GM12878 (cell line): ENCODE measurements around the gene ANKRD13B. TPM values are rescaled to one million over a fixed set of nuclear protein-coding genes. Genes with fewer than 3 reads are reported as not detected.

Source experiments
- ATAC-seq: fragments of 200-7000 bp; cut with Tn5 transposase; 3 replicates; pipeline ENCODE4 v1.9.1; 2020; ENCODE audit warnings: mild to moderate bottlenecking, moderate library complexity
- BruUV-seq: library from RNA; stranded (reverse); fragments of 400-500 nt; replicated peaks from 2 replicates; lab custom pipeline; 2021; lab: Mats Ljungman, UMichigan
- CTCF ChIA-PET: fragments of 300-600 bp; sonication (Branson Sonifier 250); formaldehyde crosslinking; extraction: SDS; loops from one replicate; lab custom pipeline; 2021; ENCODE audit warnings: inconsistent platforms; lab: Yijun Ruan, JAX
- POLR2A ChIA-PET: fragments of 350-600 bp; formaldehyde crosslinking; extraction: SDS; loops from one replicate; lab custom pipeline; 2021; ENCODE audit warnings: inconsistent platforms; lab: Charles Lee
- RAD21 ChIA-PET: fragments of 300-600 bp; sonication (Branson Sonifier 250); formaldehyde crosslinking; loops from one replicate; lab custom pipeline; 2023; ENCODE audit warnings: antibody characterized with exemption; ENCODE audit not compliant: unreplicated experiment; lab: Charles Lee
- SMC1A ChIA-PET: fragments of 300-600 bp; sonication (Branson Sonifier 250); formaldehyde crosslinking; loops from one replicate; lab custom pipeline; 2023; ENCODE audit not compliant: unreplicated experiment, uncharacterized antibody; lab: Charles Lee
- DNase-seq: peaks from one replicate; pipeline ENCODE4 v3.0.0-alpha.2; 2011; ENCODE audit warnings: low read depth, low spot score
- FAIRE-seq: peaks from 3 replicates; lab custom pipeline; 2011; peaks lifted over from hg19 to GRCh38; lab: Jason Lieb, UNC
- H2AFZ ChIP-seq: 2 replicates; pipeline ENCODE4 v1.6.0; 2011; ENCODE audit warnings: low read depth, low read length, control low read depth; ENCODE audit not compliant: control insufficient read depth
- H3K27ac ChIP-seq: 2 replicates; pipeline ENCODE4 v1.5.1; 2011; ENCODE audit warnings: control low read depth; ENCODE audit not compliant: control insufficient read depth, insufficient read depth
- H3K27me3 ChIP-seq, 2 experiments: replicated peaks in 1 of 2; 2 replicates each; pipeline versions ENCODE4 v1.6.0 to v1.6.1; 2011; ENCODE audit warnings: low read length in 1 of 2; ENCODE audit not compliant: control insufficient read depth in 2 of 2, insufficient read depth in 2 of 2
- H3K36me3 ChIP-seq, 2 experiments: 2 replicates each; pipeline ENCODE4 v1.5.1; 2011; ENCODE audit warnings: low read length in 1 of 2; ENCODE audit not compliant: control insufficient read depth in 2 of 2, insufficient read depth in 2 of 2
- H3K4me1 ChIP-seq: 2 replicates; pipeline ENCODE4 v1.6.1; 2011; ENCODE audit warnings: mild to moderate bottlenecking, low read length, moderate library complexity, mixed read lengths; ENCODE audit not compliant: control insufficient read depth, insufficient read depth
- H3K4me2 ChIP-seq: 2 replicates; pipeline ENCODE4 v1.6.0; 2011; ENCODE audit warnings: control low read depth; ENCODE audit not compliant: control insufficient read depth, insufficient read depth
- H3K4me3 ChIP-seq: fragments of 200-600 bp; sonication (generic); 2 replicates; pipeline ENCODE4 v1.5.1; 2016
- H3K79me2 ChIP-seq: 2 replicates; pipeline ENCODE4 v1.6.0; 2011; ENCODE audit warnings: low read length; ENCODE audit not compliant: control insufficient read depth, insufficient read depth
- H3K9ac ChIP-seq: 2 replicates; pipeline ENCODE4 v1.8.0; 2011; ENCODE audit warnings: low read length, control low read depth, mixed read lengths; ENCODE audit not compliant: control insufficient read depth, insufficient read depth
- H3K9me3 ChIP-seq: replicated peaks from 3 replicates; pipeline ENCODE4 v1.5.1; 2011; ENCODE audit warnings: mild to moderate bottlenecking, low read length; ENCODE audit not compliant: control insufficient read depth, insufficient read depth
- H4K20me1 ChIP-seq: 2 replicates; pipeline ENCODE4 v1.6.0; 2011; ENCODE audit not compliant: control insufficient read depth, insufficient read depth
- BACH1 ChIP-seq: fragments of 450-650 bp; IDR thresholded peaks from 2 replicates; pipeline ENCODE4 v1.6.1; 2017; ENCODE audit warnings: mild to moderate bottlenecking, borderline replicate concordance
- BHLHE40 ChIP-seq, 2 experiments: fragments of 450-650 bp in 1 of 2; IDR thresholded peaks; 2 replicates each; pipeline ENCODE4 v1.6.1; 2011 to 2017; ENCODE audit warnings: low read depth in 2 of 2, borderline replicate concordance in 1 of 2, improper control_type of control experiment in 1 of 2, low read length in 1 of 2, mild to moderate bottlenecking in 1 of 2
- CEBPB ChIP-seq, 2 experiments: fragments of 150-350 bp in 1 of 2; IDR thresholded peaks; 2 replicates each; pipeline ENCODE4 v1.6.1; 2012 to 2014; ENCODE audit warnings: low read depth in 2 of 2, low read length in 2 of 2, borderline replicate concordance in 1 of 2, inconsistent platforms in 1 of 2
- CREM ChIP-seq: IDR thresholded peaks from 2 replicates; pipeline ENCODE4 v1.6.1; 2014; ENCODE audit warnings: antibody characterized with exemption, low read depth
- E2F4 ChIP-seq: IDR thresholded peaks from 2 replicates; pipeline ENCODE4 v1.6.1; 2012; ENCODE audit warnings: low read depth, low read length, improper control_type of control experiment
- EGR1 ChIP-seq, 2 experiments: IDR thresholded peaks; 1 replicate in 1 of 2; 2 replicates in 1 of 2; pipeline ENCODE4 v1.6.1; 2011 to 2012; ENCODE audit warnings: low read depth in 2 of 2, low read length in 2 of 2, borderline replicate concordance in 1 of 2, mild to moderate bottlenecking in 1 of 2, moderate library complexity in 1 of 2
- HCFC1 ChIP-seq: fragments of 150-350 bp; IDR thresholded peaks from 2 replicates; pipeline ENCODE4 v1.6.1; 2014; ENCODE audit warnings: low read length
- IKZF2 ChIP-seq, 2 experiments: fragments of 450-650 bp; IDR thresholded peaks; 2 replicates each; pipeline ENCODE4 v1.6.1; 2017; ENCODE audit warnings: mild to moderate bottlenecking in 2 of 2, moderate library complexity in 2 of 2
- MAX ChIP-seq: IDR thresholded peaks from 2 replicates; pipeline ENCODE4 v1.6.1; 2012; ENCODE audit warnings: low read depth, low read length, improper control_type of control experiment
- MTA3 ChIP-seq: IDR thresholded peaks from 2 replicates; pipeline ENCODE4 v1.6.1; 2012; ENCODE audit warnings: low read length, inconsistent platforms, borderline replicate concordance
- PBX3 ChIP-seq: IDR thresholded peaks from 2 replicates; pipeline ENCODE4 v1.6.1; 2011; ENCODE audit warnings: mild to moderate bottlenecking, low read depth, low read length, moderate library complexity; ENCODE audit not compliant: insufficient replicate concordance
- RB1 ChIP-seq: fragments of 450-650 bp; formaldehyde crosslinking; IDR thresholded peaks from 2 replicates; pipeline ENCODE4 v1.6.1; 2017; ENCODE audit warnings: mild to moderate bottlenecking, borderline replicate concordance
- SMAD5 ChIP-seq: IDR thresholded peaks from 2 replicates; pipeline ENCODE4 v1.6.1; 2016; ENCODE audit warnings: antibody characterized with exemption, low read depth
- TARDBP ChIP-seq: IDR thresholded peaks from 2 replicates; pipeline ENCODE4 v1.6.1; 2016; ENCODE audit warnings: borderline replicate concordance
- ZNF217 ChIP-seq: fragments of 450-650 bp; IDR thresholded peaks from 2 replicates; pipeline ENCODE4 v1.6.1; 2017; ENCODE audit warnings: antibody characterized with exemption, mild to moderate bottlenecking
- WGBS: methylation state at CpG from one replicate; pipeline ENCODE4 v1.1.6; 2016; ENCODE audit warnings: low lambda C conversion rate; ENCODE audit not compliant: insufficient replicate concordance, insufficient coverage; ENCODE audit errors: missing lambda C conversion rate; 5-methylcytosine and 5-hydroxymethylcytosine counted together
- in situ Hi-C: fragments of 300-500 bp; cut with MboI; formaldehyde crosslinking; loops from 9 replicates; pipeline ENCODE4 v1.14.3; 2018; ENCODE audit warnings: mixed read lengths
- intact Hi-C: fragments of 100-400 bp; cut with micrococcal nuclease; formaldehyde crosslinking; loops from one replicate; pipeline ENCODE4 v1.14.2; 2022; ENCODE audit not compliant: unreplicated experiment
- polyA plus RNA-seq, 11 experiments: library from polyadenylated mRNA; depleted of rRNA in 4 of 11; unstranded in 6 of 11; stranded (reverse) in 5 of 11; fragments of >200 nt; fragmentation: Nextera tagmentation in 4 of 11; fragmentation: Illumina TruSeq in 1 of 11; extraction: Ambion mirVana in 4 of 11; extraction: Trizol in 1 of 11; gene quantifications; 1 replicate in 1 of 11; 2 replicates in 10 of 11; pipeline versions ENCODE4 v1.2.1 to v1.2.3, GENCODE V29; 2011 to 2016; ENCODE audit warnings: inconsistent platforms in 2 of 11, missing spikeins in 2 of 11, low read depth in 1 of 11
- total RNA-seq, 4 experiments: library from RNA; depleted of rRNA in 3 of 4; stranded (reverse); fragments of >200 nt in 3 of 4; fragmentation: Illumina TruSeq in 1 of 4; extraction: Trizol in 1 of 4; gene quantifications; 2 replicates each; pipeline versions ENCODE4 v1.2.1 to v1.2.3, GENCODE V29; 2013 to 2021

The ANKRD13B gene
- total and polyA plus RNA-seq, 10 of the 15 experiments (the other 5 are each of a cell fraction or from before 2014, with no cell fraction given): 0.18 to 15.0 (median 2.8) TPM

GRCh38 chr17:29591146-29591736, 1.7 kb upstream of the ANKRD13B start (continued):
- no peak for TF ChIP-seq PBX3
- no peak for TF ChIP-seq SMAD5
- TF ChIP-seq EGR1 (IDR thresholded peaks at IDR 0.05; ENCODE audit: borderline replicate concordance in 1 of 2, low read depth in 2 of 2, low read length in 2 of 2): peak in 1 of 2 experiments; percentile 30; a peak in 1 of 3 replicates
- TF ChIP-seq MAX: peak; percentile 88
- peak; percentile 67 to 85 for TF ChIP-seq BHLHE40 (IDR thresholded peaks at IDR 0.05; ENCODE audit: borderline replicate concordance in 1 of 2, low read depth in 2 of 2, low read length in 1 of 2)
- TF ChIP-seq TARDBP: peak; percentile 35; the same call in 1 of the 2 replicates
- peak; percentile 24; the same call in 1 of the 2 replicates for TF ChIP-seq HCFC1

- RAD21 ChIA-PET: interaction anchor here (0.6 to 2.9 kb wide), 11 partner anchors 11 to 468 kb away, joined by 3 to 20 read pairs (median 4); no protein-coding TSS in a partner anchor
- Histone ChIP-seq H3K36me3 (no peaks in the 10 kb centered on the region), H3K4me1 (peaks cover 41% of the 10 kb centered on the region), H3K9ac (no peak overlapping the region), H3K27me3 (no peaks in the 10 kb centered on the region; a peak in 1 of 4 replicates), H2AFZ (peak overlapping the region; percentile 95), H3K4me3 (no peak overlapping the region), H3K4me2 (peak overlapping the region; percentile 100), H3K9me3 (no peaks in the 10 kb centered on the region), H3K79me2 (peaks cover 24% of the 10 kb centered on the region), H4K20me1 (no peaks in the 10 kb centered on the region), H3K27ac (no peak overlapping the region)
- FAIRE-seq (peak; percentile 62), ATAC-seq (peak; percentile 71), DNase-seq (no peak)
- in situ Hi-C loops (no loop called here), intact Hi-C loops (loop anchor here (1.0 to 10.0 kb wide), 2 partner anchors 12 to 227 kb away; no protein-coding TSS in a partner anchor)
- no TSS peak for BruUV-seq
- CTCF ChIA-PET: interaction anchor here (0.6 to 5.0 kb wide), 28 partner anchors 9 to 699 kb away, joined by 3 to 72 read pairs (median 4); partner anchors contain the start of genes TAOK1 and TP53I13
- POLR2A ChIA-PET: interaction anchor here (0.6 to 1.4 kb wide), 3 partner anchors 11 to 22 kb away, joined by 3 to 9 read pairs (median 4); no protein-coding TSS in a partner anchor
- SMC1A ChIA-PET: interaction anchor here (0.7 to 3.0 kb wide), 8 partner anchors 8 to 222 kb away, joined by 3 to 17 read pairs (median 6); no protein-coding TSS in a partner anchor
- WGBS: 19% methylated on average over 25 of the region's 25 CpGs
- TF ChIP-seq RB1 (peak; percentile 81; the same call in 1 of the 2 replicates), IKZF2 (IDR thresholded peaks at IDR 0.05) (0 out of 4 replicates have a peak, but pooled peaks of 1 of the 2 experiments have one; percentile 17), E2F4 (no peak), ZNF217 (no peak), MTA3 (no peak), CREM (0 out of 2 replicates have a peak, but pooled peaks have one; percentile 32), BACH1 (no peak), SMAD5 (no peak), CEBPB (IDR thresholded peaks at IDR 0.05; ENCODE audit: borderline replicate concordance in 1 of 2, low read depth in 2 of 2, low read length in 2 of 2) (no peak)
Measured at GRCh38 chr17:29591737-29592608, 959 bp upstream of the ANKRD13B start.
